Stimulated activated CD4-positive, alpha-beta T cell treated with anti-CD3 and anti-CD28 coated beads, Interleukin-15, amount 100 ng/mL, for 1 hour (primary cell): Measurements from ENCODE around the gene TMEM62.
"Not testable (repeated sequence)": the region's sequence is repeated elsewhere in the genome, so short reads cannot be mapped to it uniquely, and the experiment has no call there.

Experiments
- DNase-seq, 2 donors: peaks; one replicate each; pipeline ENCODE4 v3.0.0-alpha.2; 2020; ENCODE audit warnings: low read depth in 1 of 2, low spot score in 1 of 2

TMEM62 gene

GRCh38 chr15:43118829-43119228, 14.6 kb upstream of the TMEM62 start:
- DNase-seq, result no peak

GRCh38 chr15:43121863-43122262, 11.5 kb upstream of the TMEM62 start:
- no peak for DNase-seq

GRCh38 chr15:43125100-43125661, 8.2 kb upstream of the TMEM62 start:
- no peak for DNase-seq

DNA sequence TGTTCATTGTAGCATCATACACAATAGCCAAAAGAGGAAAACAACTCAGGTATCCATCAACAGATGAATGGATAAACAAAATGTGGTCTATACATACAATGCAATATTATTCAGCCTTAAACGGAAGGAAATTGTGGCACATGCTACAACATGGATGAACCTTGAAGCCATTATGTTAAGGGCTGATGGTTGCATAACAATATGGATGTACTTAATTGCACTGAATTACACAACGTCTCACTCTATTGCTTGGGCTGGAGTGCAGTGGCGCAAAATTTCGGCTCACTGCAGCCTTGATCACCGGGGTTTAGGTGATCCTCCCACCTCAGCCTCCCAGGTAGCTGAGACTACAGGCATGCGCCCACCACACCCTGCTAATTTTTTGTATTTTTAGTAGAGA, 7.0 kb upstream of the TMEM62 start:
- no peak for DNase-seq

GRCh38 chr15:43127752-43128151, 5.6 kb upstream of the TMEM62 start:
- DNase-seq, result no peak

GRCh38 chr15:43128174-43128979, 5.0 kb upstream of the TMEM62 start:
- DNase-seq, result not testable (repeated sequence)

GRCh38 chr15:43128980-43129335, 4.4 kb upstream of the TMEM62 start:
- no peak for DNase-seq

GRCh38 chr15:43132830-43133429, 456 bp upstream of the TMEM62 start:
- no peak for DNase-seq

- no peak for DNase-seq
Measured at GRCh38 chr15:43134157-43134635, 810 bp downstream of the TMEM62 start.

GRCh38 chr15:43135351-43135750, 2.0 kb downstream of the TMEM62 start:
- no peak for DNase-seq

DNA sequence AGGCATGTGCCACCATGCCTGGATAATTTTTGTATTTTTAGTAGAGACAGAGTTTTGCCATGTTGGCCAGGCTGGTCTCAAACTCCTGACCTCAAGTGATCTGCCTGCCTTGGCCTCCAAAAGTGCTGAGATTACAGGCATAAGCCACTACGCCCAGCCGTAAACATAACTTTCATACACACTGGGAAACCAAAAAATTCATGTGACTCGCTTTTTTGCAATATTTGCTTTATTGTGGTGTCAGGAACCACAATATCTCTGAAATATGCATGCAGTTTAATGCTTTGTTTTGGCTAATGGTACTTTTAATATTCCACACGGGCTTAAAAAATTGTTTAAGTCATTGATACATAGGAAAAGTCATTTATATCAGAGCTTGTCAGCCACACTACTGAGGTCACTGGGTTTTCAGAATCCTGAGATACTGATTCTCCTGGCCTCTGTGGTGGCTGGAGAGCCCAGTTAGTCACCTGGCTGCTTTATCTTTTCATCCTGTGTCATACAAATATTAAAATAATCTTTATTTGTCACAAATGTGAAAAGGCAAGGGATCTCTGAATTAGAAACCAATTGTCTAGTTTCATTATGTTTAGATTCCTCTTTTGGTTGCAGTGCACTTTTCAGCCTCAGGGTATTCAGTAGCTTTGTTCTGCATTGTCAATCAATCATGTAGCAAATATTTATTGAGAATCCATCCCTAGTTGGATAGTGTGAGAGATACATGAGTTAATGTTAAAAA, 10.0 kb downstream of the TMEM62 start:
- DNase-seq, result no peak

DNA sequence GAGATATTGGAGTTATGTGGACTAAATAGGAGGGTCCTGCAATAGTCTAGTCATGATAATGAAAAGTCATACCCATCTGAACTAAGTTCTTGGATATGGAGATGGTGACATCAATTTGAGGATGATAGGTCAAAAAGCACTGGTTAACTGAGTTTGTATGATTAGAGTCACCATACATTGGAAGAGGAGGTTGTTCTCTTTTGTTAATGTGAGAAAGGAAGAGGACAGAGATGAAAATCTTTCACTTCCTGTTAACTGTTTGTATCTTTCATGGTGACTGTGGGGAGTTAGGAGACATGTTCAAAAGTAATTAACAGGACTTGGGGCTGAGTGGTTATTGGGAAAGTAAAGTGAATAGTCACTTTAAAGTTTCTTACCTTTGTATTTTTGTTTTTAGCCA, 11.1 kb downstream of the TMEM62 start:
- no peak for DNase-seq

DNA sequence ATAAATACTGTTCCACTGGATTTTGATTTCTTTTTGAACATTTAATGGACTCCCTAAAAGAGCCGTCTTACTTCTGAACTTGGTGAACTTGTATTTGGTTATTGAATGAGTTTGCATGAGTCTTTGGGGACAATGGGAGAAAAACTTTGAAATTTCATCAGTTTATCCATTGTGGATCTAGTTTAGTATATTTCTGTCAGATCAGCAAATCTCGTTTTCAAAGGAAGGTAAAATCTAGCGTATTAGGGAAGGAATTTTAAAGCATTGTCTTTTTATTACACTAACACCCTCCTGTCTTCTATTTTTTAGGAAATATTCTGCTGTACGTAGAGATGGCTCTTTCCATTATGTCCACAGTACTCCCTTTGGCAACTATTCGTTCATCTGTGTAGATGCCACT, 12.8 kb downstream of the TMEM62 start:
- no peak for DNase-seq

DNA sequence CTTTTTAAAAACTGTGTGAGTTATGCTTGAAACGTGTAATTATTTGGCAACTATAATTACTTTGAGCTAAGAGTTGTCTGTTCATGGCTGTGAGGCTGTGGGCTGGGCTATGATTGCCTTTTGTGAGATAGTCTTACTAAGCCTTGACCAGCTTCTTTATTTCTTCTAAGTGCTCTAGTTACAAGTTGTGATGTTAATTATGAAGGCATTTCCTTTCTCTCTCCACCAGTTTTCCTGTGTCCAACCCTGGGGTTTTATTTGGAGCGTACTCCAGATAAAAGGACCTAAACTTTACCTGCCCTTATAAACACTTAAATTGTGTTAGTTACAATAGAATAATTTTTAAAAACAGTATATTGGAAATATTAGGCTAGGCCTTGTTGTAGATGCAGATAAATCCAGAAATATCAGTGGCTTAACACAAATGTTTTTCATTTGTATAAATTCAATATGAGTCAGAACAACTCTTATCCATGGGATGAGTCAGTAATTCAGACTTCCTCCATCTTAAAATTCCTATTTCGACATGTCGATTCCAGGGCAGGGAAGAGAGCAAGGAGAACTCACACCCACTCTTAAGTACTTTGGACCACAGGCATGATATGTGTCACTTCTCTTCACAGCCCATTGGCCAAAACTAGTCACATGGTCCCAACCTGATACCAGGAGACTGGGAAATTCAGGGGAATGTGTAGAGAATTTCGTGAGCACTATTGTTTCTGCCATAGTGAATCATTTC, 17.0 kb downstream of the TMEM62 start:
- no peak for DNase-seq

GRCh38 chr15:43151688-43152087, 18.3 kb downstream of the TMEM62 start:
- DNase-seq, result no peak

GRCh38 chr15:43153269-43153668, 19.9 kb downstream of the TMEM62 start:
- no peak for DNase-seq

DNA sequence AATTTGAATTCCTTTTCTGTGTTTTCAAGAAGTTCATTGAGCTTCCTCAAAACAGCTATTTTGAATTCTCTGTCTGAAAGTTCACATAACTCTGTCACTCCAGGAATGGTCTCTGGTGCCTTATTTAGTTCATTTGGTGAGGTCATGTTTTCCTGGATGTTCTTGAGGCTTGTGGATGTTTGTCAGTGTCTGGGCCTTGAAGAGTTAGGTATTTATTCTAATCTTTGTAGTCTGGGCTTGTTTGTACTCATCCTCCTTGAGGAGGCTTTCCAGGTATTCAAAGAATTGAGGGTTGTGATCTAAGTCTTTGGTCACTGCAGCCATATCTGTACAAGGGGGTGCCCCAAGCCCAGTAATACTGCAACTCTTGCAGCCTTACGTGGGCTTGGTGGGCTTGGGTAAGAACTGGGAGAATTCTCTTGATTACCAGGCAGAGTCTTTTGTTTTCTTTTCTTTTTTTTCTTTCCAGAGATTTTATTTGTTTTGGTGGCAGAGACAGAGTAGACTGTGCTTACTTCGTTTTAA, 32.5 kb downstream of the TMEM62 start:
- no peak for DNase-seq

DNA sequence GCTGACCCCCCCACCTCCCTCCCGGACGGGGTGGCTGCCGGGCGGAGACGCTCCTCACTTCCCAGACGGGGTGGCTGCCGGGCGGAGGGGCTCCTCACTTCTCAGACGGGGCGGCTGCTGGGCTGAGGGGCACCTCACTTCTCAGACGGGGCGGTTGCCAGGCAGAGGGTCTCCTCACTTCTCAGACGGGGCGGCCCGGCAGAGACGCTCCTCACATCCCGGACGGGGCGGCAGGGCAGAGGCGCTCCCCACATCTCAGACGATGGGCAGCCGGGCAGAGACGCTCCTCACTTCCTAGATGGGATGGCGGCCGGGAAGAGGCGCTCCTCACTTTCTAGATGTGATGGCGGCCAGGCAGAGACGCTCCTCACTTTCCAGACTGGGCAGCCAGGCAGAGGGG, 33.9 kb downstream of the TMEM62 start:
- DNase-seq, result not testable (repeated sequence)

DNA sequence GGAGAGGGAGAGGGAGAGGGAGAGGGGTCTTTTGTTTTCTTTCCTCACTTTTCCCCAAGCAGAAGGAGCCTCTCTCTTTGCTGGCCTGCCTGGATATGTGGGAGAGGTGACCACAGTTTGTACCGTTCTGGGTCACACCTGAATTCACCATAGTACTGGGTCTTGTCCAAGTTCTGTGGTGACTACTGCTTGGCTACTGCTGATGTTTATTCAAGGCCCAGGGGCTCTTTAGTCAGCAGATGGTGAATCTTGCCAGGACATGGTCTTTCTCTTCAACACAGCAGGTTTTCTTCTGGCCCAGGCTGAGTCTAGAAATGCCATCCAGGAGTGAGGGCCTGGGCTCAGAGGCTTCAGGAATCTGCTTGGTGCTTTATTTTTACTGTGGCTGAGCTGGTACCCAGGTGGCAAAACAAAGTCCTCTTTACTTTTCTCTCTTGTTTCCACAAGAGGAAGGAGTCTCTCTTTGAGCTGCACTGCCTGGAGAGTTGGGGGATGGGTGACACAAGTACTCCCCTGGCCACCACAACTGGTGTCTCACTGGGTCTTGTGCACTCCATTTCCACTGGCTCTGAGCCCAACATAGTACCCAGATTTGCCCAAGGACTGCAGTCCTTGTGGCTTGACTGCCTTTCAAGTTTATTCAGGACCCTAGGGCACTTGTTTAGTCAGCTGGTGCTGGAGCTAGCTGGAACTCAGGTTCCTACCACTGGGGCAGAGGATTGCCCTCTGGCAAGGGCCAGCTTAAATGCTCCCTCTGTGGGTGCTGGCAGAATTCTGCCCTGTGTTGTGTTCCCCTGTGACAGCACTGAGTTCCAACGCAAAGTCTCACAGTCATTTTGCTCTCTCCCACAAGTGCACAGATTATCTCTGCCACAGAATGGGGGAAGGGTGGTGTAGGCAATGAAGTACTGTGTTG, 35.1 kb downstream of the TMEM62 start:
- DNase-seq, result no peak

DNA sequence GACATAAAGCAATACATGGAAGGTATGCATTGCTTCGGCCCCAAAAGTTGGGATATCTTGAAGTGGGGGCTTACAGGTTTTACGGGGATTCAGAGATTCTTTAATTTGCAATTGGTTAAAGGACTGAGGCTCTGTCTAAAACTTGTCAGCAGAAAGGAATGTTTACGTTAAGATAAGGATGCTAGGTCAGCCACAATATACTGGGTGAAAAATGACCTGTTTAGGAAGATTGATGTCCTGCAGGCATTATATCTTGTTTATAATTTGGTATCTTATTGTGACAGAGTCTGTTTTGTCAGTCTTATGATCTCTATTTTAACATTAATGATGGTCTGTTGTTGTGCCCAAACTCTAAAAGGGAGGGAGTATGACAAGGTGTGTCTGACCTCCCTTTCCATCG, 36.5 kb downstream of the TMEM62 start:
- no peak for DNase-seq
